CD14-positive monocyte (primary cell): ENCODE measurements around the gene EBLN1. TPM values are rescaled to one million over a fixed set of nuclear protein-coding genes. Genes with fewer than 3 reads are reported as not detected.

ENCODE experiments used
- DNase-seq, 3 donors: peaks; one replicate each; pipeline ENCODE4 v3.0.0-alpha.2; 2011 to 2022
- H2AFZ ChIP-seq: 2 replicates; pipeline ENCODE4 v1.6.0; 2012; ENCODE audit warnings: mild to moderate bottlenecking, low read depth, low read length, inconsistent platforms; ENCODE audit not compliant: insufficient read depth, poor library complexity, severe bottlenecking
- H3K27ac ChIP-seq, 2 donors: 1 replicate in 1 of 2; 2 replicates in 1 of 2; pipeline ENCODE4 v1.5.1; 2012 to 2013; ENCODE audit warnings: low read length in 2 of 2, control low read depth in 1 of 2, inconsistent platforms in 1 of 2, low read depth in 1 of 2, mild to moderate bottlenecking in 1 of 2
- H3K27me3 ChIP-seq, 2 donors: one replicate each; pipeline versions ENCODE4 v1.6.0 to v1.6.1; 2011 to 2013; ENCODE audit warnings: low read length in 2 of 2; ENCODE audit not compliant: control insufficient read depth in 2 of 2, insufficient read depth in 2 of 2
- H3K36me3 ChIP-seq, 2 donors: replicated peaks in 1 of 2; 1 replicate in 1 of 2; 2 replicates in 1 of 2; pipeline versions ENCODE4 v1.5.1 to v1.6.1; 2012 to 2013; ENCODE audit warnings: low read length in 2 of 2, control low read depth in 1 of 2, inconsistent platforms in 1 of 2, mild to moderate bottlenecking in 1 of 2; ENCODE audit not compliant: insufficient read depth in 2 of 2, control insufficient read depth in 1 of 2
- H3K4me1 ChIP-seq, 2 donors: 1 replicate in 1 of 2; 2 replicates in 1 of 2; pipeline versions ENCODE4 v1.5.1 to v1.6.1; 2012 to 2013; ENCODE audit warnings: low read length in 2 of 2, control low read depth in 1 of 2, inconsistent platforms in 1 of 2, mild to moderate bottlenecking in 1 of 2, moderate library complexity in 1 of 2; ENCODE audit not compliant: insufficient read depth in 2 of 2, control insufficient read depth in 1 of 2
- H3K4me2 ChIP-seq: replicated peaks from 2 replicates; pipeline ENCODE3; 2012; ENCODE audit warnings: low read length, moderate library complexity, mild to moderate bottlenecking; ENCODE audit not compliant: poor library complexity, severe bottlenecking; ENCODE audit errors: extremely low read depth
- H3K4me3 ChIP-seq, 3 experiments: fragments of 200-600 bp in 1 of 3; sonication (generic) in 1 of 3; replicated peaks in 1 of 3; 1 replicate in 2 of 3; 2 replicates in 1 of 3; pipeline ENCODE4 v1.5.1; 2011 to 2013; ENCODE audit warnings: low read length in 3 of 3, mild to moderate bottlenecking in 3 of 3, control low read depth in 2 of 3, low read depth in 2 of 3, inconsistent platforms in 1 of 3, moderate library complexity in 1 of 3
- H3K79me2 ChIP-seq: 2 replicates; pipeline ENCODE4 v1.6.0; 2012; ENCODE audit warnings: mild to moderate bottlenecking, control low read depth, inconsistent platforms, low read length, moderate library complexity; ENCODE audit not compliant: insufficient read depth
- H3K9ac ChIP-seq: 2 replicates; pipeline ENCODE4 v1.6.0; 2017; ENCODE audit warnings: low read length, mild to moderate bottlenecking; ENCODE audit not compliant: insufficient read depth, poor library complexity, severe bottlenecking
- H3K9me3 ChIP-seq, 2 donors: replicated peaks in 1 of 2; 1 replicate in 1 of 2; 2 replicates in 1 of 2; pipeline versions ENCODE4 v1.5.1 to v1.6.1; 2012 to 2013; ENCODE audit warnings: low read length in 2 of 2, control low read depth in 1 of 2; ENCODE audit not compliant: control insufficient read depth in 1 of 2, insufficient read depth in 1 of 2
- H4K20me1 ChIP-seq: 2 replicates; pipeline ENCODE4 v1.6.0; 2012; ENCODE audit warnings: mild to moderate bottlenecking, low read length, control low read depth, moderate library complexity; ENCODE audit not compliant: insufficient read depth
- H3K27ac Mint-ChIP-seq, 7 donors: one replicate each; pipeline ENCODE4 v1.8.0; 2020; ENCODE audit warnings: mild to moderate bottlenecking in 7 of 7, mixed read lengths in 7 of 7, moderate library complexity in 6 of 7, inconsistent platforms in 2 of 7
- H3K27me3 Mint-ChIP-seq, 3 donors: one replicate each; pipeline ENCODE4 v1.8.0; 2021 to 2022; ENCODE audit warnings: low read depth in 3 of 3, mild to moderate bottlenecking in 3 of 3, mixed read lengths in 3 of 3, moderate library complexity in 3 of 3, inconsistent platforms in 1 of 3
- H3K36me3 Mint-ChIP-seq, 2 donors: one replicate each; pipeline ENCODE4 v1.8.0; 2020; ENCODE audit warnings: mixed read lengths in 2 of 2, inconsistent platforms in 1 of 2, mild to moderate bottlenecking in 1 of 2
- H3K4me1 Mint-ChIP-seq: one replicate; pipeline ENCODE4 v1.8.0; 2020; ENCODE audit warnings: mild to moderate bottlenecking, mixed read lengths
- H3K4me3 Mint-ChIP-seq, 2 donors: one replicate each; pipeline ENCODE4 v1.8.0; 2020; ENCODE audit warnings: mild to moderate bottlenecking in 2 of 2, mixed read lengths in 2 of 2, moderate library complexity in 1 of 2
- H3K9me3 Mint-ChIP-seq, 7 donors: one replicate each; pipeline ENCODE4 v1.8.0; 2020 to 2022; ENCODE audit warnings: mixed read lengths in 7 of 7, mild to moderate bottlenecking in 6 of 7, moderate library complexity in 6 of 7, inconsistent platforms in 2 of 7
- CTCF ChIP-seq: fragments of 200-600 bp; IDR thresholded peaks from one replicate; pipeline ENCODE4 v1.8.0; 2022; ENCODE audit warnings: antibody characterized with exemption, mild to moderate bottlenecking
- WGBS: methylation state at CpG from one replicate; pipeline ENCODE4 v1.1.5; 2013; ENCODE audit warnings: missing lambda C conversion rate; ENCODE audit not compliant: insufficient coverage; 5-methylcytosine and 5-hydroxymethylcytosine counted together
- intact Hi-C, 2 donors: fragments of 100-400 bp; cut with micrococcal nuclease; formaldehyde crosslinking; loops; one replicate each; pipeline versions ENCODE4 v1.15.0 to v1.15.1; 2023
- polyA plus RNA-seq, 3 donors: library from polyadenylated mRNA; depleted of rRNA in 1 of 3; unstranded in 2 of 3; stranded (reverse) in 1 of 3; fragments of 300-500 nt in 2 of 3; fragments of >200 nt in 1 of 3; fragmentation: Illumina TruSeq in 2 of 3; gene quantifications; 1 replicate in 2 of 3; 2 replicates in 1 of 3; pipeline ENCODE4 v1.2.3, GENCODE V29; 2012 to 2021

Gene EBLN1
- polyA plus RNA-seq, 3 donors: not detected

DNA sequence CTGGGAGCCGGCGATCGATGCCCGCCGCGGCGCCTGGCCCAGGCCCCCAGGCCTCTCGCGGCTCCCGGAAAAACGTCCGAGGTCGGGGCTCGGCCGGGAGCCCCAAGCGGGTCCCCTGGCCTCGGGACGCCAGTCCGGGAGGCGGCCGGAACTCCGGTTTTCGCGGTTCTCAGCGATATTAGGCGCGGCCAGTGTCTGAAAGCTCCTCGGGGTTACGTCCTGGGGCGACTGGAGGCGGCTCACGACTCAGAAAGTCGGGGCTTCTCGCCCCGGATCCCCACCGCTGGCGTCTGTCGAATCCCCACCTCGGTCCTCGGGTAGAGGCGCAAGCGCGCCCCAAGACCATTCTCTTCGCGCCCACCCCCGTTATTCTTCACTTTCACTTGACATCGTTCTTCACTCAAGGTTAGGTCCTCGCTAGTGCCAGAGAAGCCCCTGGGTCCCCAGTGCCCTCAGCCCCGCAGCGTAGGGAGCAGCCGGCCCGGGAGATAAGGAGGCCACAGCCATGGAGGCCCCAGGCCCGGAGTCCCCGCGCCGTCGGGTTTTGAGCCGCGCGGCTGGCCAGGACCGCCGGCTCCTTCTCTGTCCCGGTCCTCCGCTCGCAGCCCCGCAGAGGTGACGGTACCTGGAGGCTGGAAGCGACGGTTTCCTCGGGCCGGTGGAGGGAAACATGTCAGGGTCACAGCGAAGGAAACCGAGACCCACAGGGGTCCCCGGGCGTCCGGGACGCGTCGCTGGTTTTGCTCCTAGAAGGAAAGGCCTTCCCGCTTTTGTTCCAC is 35.2 kb upstream of the EBLN1 start:
- Mint-ChIP-seq H3K4me3 (peak overlapping the region; percentile 95 to 97), H3K27ac (peak overlapping the region; percentile 85 to 100 (median 96)), H3K36me3 (peaks cover 5 to 6% of the 10 kb centered on the region in 2 donors), H3K4me1 (peaks cover 13% of the 10 kb centered on the region), H3K27me3 (peaks cover 3 to 17% (median 6%) of the 10 kb centered on the region in 3 donors), H3K9me3 (peaks cover 0 to 2% (median 0%) of the 10 kb centered on the region in 7 donors)
- H3K4me2 ChIP-seq: peak overlapping the region; percentile 85
- H3K4me3 ChIP-seq: peak overlapping the region; percentile 67 to 93 (median 90)
- H3K79me2 ChIP-seq: peaks cover 20% of the 10 kb centered on the region
- peak overlapping the region; percentile 92 for H2AFZ ChIP-seq
- peaks cover 0 to 9% of the 10 kb centered on the region in 2 donors for H3K27me3 ChIP-seq
- intact Hi-C loops: loop anchor here (2.0 to 10.0 kb wide), 7 partner anchors 24 to 738 kb away; partner anchors contain the start of genes COMMD3 (in 2 of the 2) and DNAJC1 (in 2 of the 2)
- peaks cover 2 to 3% of the 10 kb centered on the region in 2 donors for H3K4me1 ChIP-seq
- H3K36me3 ChIP-seq: no peaks in the 10 kb centered on the region
- H3K27ac ChIP-seq: peak overlapping the region; percentile 94 to 97
- no peaks in the 10 kb centered on the region for H4K20me1 ChIP-seq
- H3K9ac ChIP-seq: peak overlapping the region; percentile 98
- peak; percentile 20 to 33 (median 32) for DNase-seq
- no peak for TF ChIP-seq CTCF
- H3K9me3 ChIP-seq: no peaks in the 10 kb centered on the region
- WGBS: under 1% methylated on average over 80 of the region's 80 CpGs

DNA sequence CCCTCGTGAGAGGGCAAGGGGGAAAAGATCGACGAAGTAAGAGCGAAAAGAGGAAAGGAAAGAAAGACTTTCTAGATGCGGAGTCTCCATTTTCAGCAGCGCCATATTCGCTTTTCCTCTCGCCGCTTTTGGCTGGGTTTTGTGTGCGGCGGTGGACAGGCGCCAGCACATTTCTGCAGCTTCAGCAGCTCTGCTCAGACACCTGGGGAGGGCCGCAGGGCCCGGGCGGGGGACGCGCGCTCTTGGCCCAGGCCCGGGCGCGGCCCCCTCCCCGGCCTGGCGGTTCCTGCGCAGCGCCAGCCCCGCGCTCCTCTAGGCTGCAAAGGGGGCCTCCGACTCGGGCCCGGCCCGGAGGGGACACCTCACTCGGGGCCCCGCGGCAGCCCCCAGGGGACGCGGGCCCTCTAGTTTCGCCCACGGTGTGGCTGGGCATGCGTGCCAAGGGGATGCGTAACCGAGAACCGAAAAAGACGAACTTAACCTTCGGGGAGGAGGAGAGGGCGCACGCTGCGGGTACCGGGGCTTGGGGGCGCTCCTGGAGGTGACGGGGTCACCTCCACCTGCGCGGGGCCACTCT is 34.5 kb upstream of the EBLN1 start:
- Histone ChIP-seq H3K27ac (peak overlapping the region; percentile 94 to 97), H3K79me2 (peaks cover 20% of the 10 kb centered on the region), H3K4me2 (peak overlapping the region; percentile 85), H3K27me3 (peaks cover 0 to 5% of the 10 kb centered on the region in 2 donors), H3K9ac (peak overlapping the region; percentile 98), H4K20me1 (no peaks in the 10 kb centered on the region), H3K4me1 (peaks cover 2 to 7% of the 10 kb centered on the region in 2 donors), H3K36me3 (no peaks in the 10 kb centered on the region), H3K4me3 (peak overlapping the region; percentile 67 to 93 (median 90)), H2AFZ (peak overlapping the region; percentile 92), H3K9me3 (no peaks in the 10 kb centered on the region)
- peak; percentile 18 to 50 (median 31) for DNase-seq
- H3K4me1 Mint-ChIP-seq: peaks cover 18% of the 10 kb centered on the region
- peak overlapping the region; percentile 96 to 100 (median 100) for H3K27ac Mint-ChIP-seq
- intact Hi-C loops: loop anchor here (2.0 to 10.0 kb wide), 7 partner anchors 24 to 738 kb away; partner anchors contain the start of genes COMMD3 (in 2 of the 2) and DNAJC1 (in 2 of the 2)
- peak overlapping the region; percentile 95 to 98 for H3K4me3 Mint-ChIP-seq
- peaks cover 0 to 2% (median 0%) of the 10 kb centered on the region in 7 donors for H3K9me3 Mint-ChIP-seq
- WGBS: under 1% methylated on average over 52 of the region's 52 CpGs
- no peak for TF ChIP-seq CTCF
- H3K36me3 Mint-ChIP-seq: peaks cover 8 to 11% of the 10 kb centered on the region in 2 donors
- peaks cover 3 to 12% (median 6%) of the 10 kb centered on the region in 3 donors for H3K27me3 Mint-ChIP-seq
